ENCODE measurements around the gene PLXNA3.

The PLXNA3 gene

DNA sequence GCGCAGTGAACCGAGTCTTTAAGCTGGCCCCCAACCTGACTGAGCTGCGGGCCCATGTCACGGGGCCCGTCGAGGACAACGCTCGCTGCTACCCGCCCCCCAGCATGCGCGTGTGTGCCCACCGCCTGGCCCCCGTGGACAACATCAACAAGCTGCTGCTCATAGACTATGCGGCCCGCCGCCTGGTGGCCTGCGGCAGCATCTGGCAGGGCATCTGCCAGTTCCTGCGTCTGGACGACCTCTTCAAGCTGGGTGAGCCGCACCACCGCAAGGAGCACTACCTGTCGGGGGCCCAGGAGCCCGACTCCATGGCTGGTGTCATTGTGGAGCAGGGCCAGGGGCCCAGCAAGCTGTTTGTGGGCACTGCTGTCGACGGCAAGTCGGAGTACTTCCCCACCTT, 2.2 kb downstream of the PLXNA3 start:
- DNase-seq, result no peak

GRCh38 chrX:154462396-154462795, 4.3 kb downstream of the PLXNA3 start:
- DNase-seq, result no peak

GRCh38 chrX:154463611-154464220, 5.6 kb downstream of the PLXNA3 start:
- no peak for DNase-seq

- no peak for DNase-seq
Measured at GRCh38 chrX:154464806-154465365, 6.8 kb downstream of the PLXNA3 start.

- DNase-seq, result no peak
Measured at GRCh38 chrX:154465601-154466000, 7.5 kb downstream of the PLXNA3 start.

DNA sequence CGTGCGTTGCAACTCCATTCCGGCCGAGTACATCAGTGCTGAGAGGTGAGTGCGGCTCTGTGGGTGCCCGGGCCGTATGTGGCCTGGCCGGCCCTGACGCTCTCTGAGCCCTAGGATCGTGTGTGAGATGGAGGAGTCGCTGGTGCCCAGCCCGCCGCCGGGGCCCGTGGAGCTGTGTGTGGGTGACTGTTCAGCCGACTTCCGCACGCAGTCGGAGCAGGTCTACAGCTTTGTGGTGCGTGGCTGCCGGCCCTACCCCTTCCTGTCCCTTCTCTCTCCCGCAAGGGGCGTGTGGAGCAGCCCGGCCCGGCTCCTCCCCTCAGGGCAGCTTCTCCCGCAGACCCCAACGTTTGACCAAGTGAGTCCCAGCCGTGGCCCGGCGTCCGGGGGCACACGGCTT, 8.0 kb downstream of the PLXNA3 start:
- no peak for DNase-seq

- no peak for DNase-seq
Measured at GRCh38 chrX:154466907-154467306, 8.8 kb downstream of the PLXNA3 start.

- no peak for DNase-seq
Measured at GRCh38 chrX:154467556-154467955, 9.5 kb downstream of the PLXNA3 start.

GRCh38 chrX:154468217-154468616, 10.1 kb downstream of the PLXNA3 start:
- DNase-seq, result no peak

DNA sequence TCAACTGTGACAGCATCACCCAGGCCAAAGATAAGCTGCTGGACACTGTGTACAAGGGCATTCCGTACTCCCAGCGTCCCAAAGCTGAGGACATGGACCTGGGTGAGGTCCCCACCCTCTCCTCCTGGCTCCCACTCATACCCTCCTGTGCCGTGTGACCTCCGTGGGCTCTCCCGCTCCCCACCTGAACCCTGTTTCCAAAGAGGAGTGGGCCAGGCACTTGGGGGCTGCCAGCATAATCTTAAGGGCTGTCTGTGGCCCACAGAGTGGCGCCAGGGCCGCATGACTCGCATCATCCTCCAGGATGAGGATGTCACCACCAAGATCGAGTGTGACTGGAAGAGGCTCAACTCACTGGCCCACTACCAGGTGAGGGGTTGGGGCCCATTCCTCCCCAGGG, 11.0 kb downstream of the PLXNA3 start:
- no peak for DNase-seq

GRCh38 chrX:154469880-154470279, 11.8 kb downstream of the PLXNA3 start:
- DNase-seq, result no peak

- DNase-seq, result no peak
Measured at GRCh38 chrX:154470434-154470833, 12.4 kb downstream of the PLXNA3 start.

DNA sequence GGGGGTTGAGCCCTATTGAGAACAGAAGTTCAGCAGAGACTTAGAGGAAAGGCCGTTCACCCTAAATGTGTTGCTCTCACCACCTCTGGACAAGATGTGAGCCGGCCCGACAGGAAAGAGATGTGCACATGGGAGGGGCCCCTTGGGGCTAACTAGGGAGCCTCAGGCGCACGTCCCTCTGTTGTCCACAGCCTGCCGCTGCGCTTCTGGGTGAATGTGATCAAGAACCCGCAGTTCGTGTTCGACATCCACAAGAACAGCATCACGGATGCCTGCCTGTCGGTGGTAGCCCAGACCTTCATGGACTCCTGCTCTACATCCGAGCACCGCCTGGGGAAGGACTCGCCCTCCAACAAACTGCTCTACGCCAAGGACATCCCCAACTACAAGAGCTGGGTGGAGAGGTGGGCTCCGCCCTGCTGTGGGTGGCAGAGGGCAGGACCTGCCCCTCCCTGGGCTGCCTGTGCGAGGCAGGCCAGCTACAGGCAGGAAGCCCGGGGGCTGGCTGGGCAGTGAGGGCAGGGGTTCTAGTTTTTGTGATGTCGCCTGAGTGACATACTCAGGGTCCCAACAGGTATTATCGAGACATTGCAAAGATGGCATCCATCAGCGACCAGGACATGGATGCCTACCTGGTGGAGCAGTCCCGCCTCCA, 13.0 kb downstream of the PLXNA3 start:
- no peak for DNase-seq

- DNase-seq, result no peak
Measured at GRCh38 chrX:154471839-154472684, 14.0 kb downstream of the PLXNA3 start.

- no peak for DNase-seq
Measured at GRCh38 chrX:154472685-154473632, 14.9 kb downstream of the PLXNA3 start.

DNA sequence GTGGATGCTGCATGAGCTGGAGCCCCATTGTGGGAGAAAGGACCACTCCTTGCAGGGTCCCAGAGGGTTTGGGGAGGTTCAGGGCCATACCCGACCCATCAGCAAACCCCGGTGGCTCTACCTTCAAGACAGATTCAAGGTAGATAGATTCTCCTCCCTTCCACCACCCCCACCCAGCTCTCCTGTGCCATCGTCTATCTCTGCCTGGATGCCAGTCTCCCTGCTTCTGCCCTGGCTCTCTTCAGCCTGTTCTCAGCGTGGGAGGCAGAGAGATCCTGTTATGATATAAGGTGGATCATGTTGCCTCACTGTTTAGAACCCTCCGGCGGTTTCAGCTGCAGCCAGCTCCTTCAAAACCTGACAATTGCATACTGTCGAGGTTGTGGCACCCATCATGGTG, 15.6 kb downstream of the PLXNA3 start:
- DNase-seq, result no peak

DNA sequence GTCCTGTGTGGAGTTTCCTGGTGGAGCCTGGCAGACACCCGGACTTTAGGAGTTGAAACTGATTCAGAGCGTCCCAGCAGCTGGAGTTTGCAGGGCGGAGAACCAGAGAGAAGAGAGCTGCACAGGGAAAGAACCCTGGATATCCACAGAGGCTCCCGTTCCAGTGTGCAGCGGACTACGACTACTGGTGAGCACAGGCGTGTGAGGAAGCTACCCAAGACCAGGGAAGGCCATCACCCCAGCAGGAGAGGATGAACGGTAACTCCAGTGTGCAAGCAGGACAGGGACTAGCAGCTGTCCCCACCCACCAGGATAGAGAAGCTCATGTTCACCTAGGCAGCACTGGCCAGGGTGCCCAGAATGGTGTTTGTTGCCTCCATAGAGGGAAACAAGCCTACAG, 18.7 kb downstream of the PLXNA3 start:
- no peak for DNase-seq

- no peak for DNase-seq
Measured at GRCh38 chrX:154477891-154478477, 19.9 kb downstream of the PLXNA3 start.

DNA sequence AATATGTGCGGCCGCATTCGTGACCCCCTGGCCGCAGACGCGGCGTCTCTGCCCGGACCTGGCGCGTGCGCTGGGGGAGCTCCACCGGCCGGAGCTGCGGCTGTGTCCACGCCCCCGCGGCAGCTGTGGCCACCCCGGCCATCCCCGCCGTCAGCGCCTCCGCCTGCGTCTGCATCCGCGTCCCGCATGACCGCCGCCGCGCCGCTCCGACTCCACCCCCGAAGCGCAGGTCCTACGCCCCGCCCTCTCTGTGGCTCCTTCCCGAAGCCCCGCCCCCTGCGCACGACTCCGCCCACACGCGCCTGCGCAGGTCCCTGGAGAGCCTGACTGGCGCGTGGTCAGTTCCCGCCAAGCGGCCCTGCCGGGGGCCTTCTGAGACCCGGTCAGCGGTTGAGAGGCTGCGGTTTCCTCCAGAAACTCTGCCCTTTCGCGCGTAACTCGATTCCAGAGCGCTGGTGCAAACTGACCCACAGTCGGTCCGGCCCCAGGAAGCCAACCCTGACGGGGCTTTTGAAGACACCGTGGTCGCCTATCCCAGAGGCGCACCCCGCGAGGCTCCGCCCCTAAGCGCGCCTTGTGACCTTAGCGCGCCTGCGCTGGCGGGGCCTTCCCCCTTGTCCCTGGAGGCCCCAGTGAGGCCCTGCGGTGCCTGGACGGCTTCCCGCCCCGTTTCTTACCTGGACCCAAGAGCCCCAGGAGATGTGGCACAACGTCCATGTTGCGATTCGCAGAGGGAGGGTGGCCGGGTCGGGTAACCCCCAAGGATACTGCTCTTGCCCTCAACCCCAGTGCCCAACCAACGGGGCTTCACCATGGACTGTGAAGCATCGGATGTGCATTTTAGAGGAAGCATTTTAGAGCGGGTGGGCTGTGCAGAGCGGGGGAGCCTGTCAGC, 20.9 kb downstream of the PLXNA3 start, which contains the start of gene LAGE3:
Gene LAGE3, minus strand, starts transcription at position 554 of the 895 bp plus-strand sequence. Its CDS starts 366 bp downstream, at position 188.
- peak; percentile 91 for DNase-seq

DNA sequence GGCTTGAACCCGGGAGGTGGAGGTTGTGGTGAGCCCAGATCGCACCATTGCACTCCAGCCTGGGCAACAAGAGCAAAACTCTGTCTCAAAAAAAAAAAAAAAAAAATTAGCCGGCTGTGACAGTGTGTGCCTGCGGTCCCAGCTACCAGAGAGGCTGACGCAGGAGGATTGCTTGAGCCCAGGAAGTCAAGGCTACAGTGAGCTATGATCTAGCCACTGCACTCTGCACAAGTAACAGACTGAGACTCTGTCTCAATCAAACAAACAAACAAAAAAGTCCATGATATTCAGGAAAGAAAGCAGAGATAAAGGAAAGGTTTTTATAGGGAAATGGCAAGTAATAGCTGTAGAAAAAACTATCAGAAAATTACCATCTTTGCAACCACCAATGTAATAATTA, 23.1 kb downstream of the PLXNA3 start:
- no peak for DNase-seq

Measured in T-helper 9 cell (primary cell).